ENCODE measurements around the gene ZBTB11.

The ZBTB11 gene

DNA sequence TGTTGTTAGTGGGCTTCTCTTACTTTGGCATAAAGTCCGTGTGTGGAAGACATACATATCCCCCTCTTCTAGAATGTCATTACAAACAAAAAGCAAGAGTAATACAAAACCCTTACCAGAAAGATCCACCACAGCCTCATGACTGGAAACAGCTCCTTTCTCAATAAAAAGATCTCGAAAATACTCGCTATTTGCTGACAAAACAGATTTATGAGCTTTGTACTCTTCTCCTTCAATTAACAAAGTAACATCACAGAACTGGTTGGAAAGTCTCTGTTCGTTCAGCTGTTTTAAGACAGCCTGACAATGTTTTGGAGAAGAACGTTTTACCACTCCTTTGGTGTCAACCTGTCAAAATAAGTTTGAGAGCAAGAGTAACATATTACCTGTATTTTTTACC lies 5.9 kb downstream of the ZBTB11 start:
- Histone ChIP-seq H3K27me3 (ENCODE audit: insufficient read depth, poor library complexity, severe bottlenecking) (no peaks in the 10 kb centered on the region), H3K27ac (replicated peaks) (no peak overlapping the region), H3K4me3 (replicated peaks; ENCODE audit: insufficient read depth, low read length) (no peak overlapping the region)
- TF ChIP-seq SPI1 (IDR thresholded peaks at IDR 0.05; ENCODE audit: borderline replicate concordance, low read depth) (no peak), REST (IDR thresholded peaks at IDR 0.05; ENCODE audit: insufficient replicate concordance, low read depth) (no peak), POLR2AphosphoS5 (IDR thresholded peaks at IDR 0.05; ENCODE audit: low read depth) (no peak), GABPA (IDR thresholded peaks at IDR 0.05; ENCODE audit: low read depth) (no peak)
- TF ChIP-seq, protein P1, sequence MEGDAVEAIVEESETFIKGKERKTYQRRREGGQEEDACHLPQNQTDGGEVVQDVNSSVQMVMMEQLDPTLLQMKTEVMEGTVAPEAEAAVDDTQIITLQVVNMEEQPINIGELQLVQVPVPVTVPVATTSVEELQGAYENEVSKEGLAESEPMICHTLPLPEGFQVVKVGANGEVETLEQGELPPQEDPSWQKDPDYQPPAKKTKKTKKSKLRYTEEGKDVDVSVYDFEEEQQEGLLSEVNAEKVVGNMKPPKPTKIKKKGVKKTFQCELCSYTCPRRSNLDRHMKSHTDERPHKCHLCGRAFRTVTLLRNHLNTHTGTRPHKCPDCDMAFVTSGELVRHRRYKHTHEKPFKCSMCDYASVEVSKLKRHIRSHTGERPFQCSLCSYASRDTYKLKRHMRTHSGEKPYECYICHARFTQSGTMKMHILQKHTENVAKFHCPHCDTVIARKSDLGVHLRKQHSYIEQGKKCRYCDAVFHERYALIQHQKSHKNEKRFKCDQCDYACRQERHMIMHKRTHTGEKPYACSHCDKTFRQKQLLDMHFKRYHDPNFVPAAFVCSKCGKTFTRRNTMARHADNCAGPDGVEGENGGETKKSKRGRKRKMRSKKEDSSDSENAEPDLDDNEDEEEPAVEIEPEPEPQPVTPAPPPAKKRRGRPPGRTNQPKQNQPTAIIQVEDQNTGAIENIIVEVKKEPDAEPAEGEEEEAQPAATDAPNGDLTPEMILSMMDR (IDR thresholded peaks at IDR 0.05; ENCODE audit: insufficient read depth, low read length), result no peak
- DNase-seq (ENCODE audit: low read depth in 1 of 2, low spot score in 1 of 2), result no peak

GRCh38 chr3:101667844-101668243 lies 9.1 kb downstream of the ZBTB11 start:
- Histone ChIP-seq H3K4me3 (replicated peaks; ENCODE audit: insufficient read depth, low read length) (no peak overlapping the region), H3K27ac (replicated peaks) (no peak overlapping the region), H3K27me3 (ENCODE audit: insufficient read depth, poor library complexity, severe bottlenecking) (no peaks in the 10 kb centered on the region)
- DNase-seq (ENCODE audit: low read depth in 1 of 2, low spot score in 1 of 2), result no peak
- TF ChIP-seq POLR2AphosphoS5 (IDR thresholded peaks at IDR 0.05; ENCODE audit: low read depth) (no peak), GABPA (IDR thresholded peaks at IDR 0.05; ENCODE audit: low read depth) (no peak), REST (IDR thresholded peaks at IDR 0.05; ENCODE audit: insufficient replicate concordance, low read depth) (no peak), SPI1 (IDR thresholded peaks at IDR 0.05; ENCODE audit: borderline replicate concordance, low read depth) (no peak)
- TF ChIP-seq, protein P1 (IDR thresholded peaks at IDR 0.05; ENCODE audit: insufficient read depth, low read length), result no peak

DNA sequence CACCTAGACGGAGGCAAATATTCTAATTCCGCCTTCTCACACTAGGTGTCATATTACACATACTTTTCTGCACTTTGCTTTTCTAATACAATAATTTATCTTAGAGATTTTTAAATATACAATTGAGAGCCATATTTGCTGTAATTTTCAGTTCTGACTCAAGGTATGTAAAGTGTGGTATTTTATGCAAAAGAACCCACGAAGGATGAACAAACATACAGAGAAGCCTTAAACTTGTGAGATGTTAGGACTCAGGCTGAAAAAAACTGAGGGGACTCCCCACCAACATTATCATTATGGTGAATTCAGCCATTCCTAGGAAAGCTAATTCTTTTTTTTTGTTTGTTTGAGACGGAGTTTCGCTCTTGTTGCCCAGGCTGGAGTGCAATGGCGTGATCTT lies 9.6 kb downstream of the ZBTB11 start:
- Histone ChIP-seq H3K27me3 (ENCODE audit: insufficient read depth, poor library complexity, severe bottlenecking) (no peaks in the 10 kb centered on the region), H3K4me3 (replicated peaks; ENCODE audit: insufficient read depth, low read length) (no peak overlapping the region), H3K27ac (replicated peaks) (no peak overlapping the region)
- no peak for DNase-seq (ENCODE audit: low read depth in 1 of 2, low spot score in 1 of 2)
- TF ChIP-seq SPI1 (IDR thresholded peaks at IDR 0.05; ENCODE audit: borderline replicate concordance, low read depth) (no peak), POLR2AphosphoS5 (IDR thresholded peaks at IDR 0.05; ENCODE audit: low read depth) (no peak), GABPA (IDR thresholded peaks at IDR 0.05; ENCODE audit: low read depth) (no peak), REST (IDR thresholded peaks at IDR 0.05; ENCODE audit: insufficient replicate concordance, low read depth) (no peak)
- TF ChIP-seq, protein P1 (IDR thresholded peaks at IDR 0.05; ENCODE audit: insufficient read depth, low read length), result no peak
